HEK293 (cell line): ENCODE measurements around the gene PRRT3.
A peak's percentile ranks its signal among the peaks of the same experiment; 100 is the strongest.

ENCODE experiments used
- CTCF ChIP-seq: fragments of 450-650 bp; formaldehyde crosslinking; IDR thresholded peaks from 2 replicates; pipeline ENCODE4 v1.5.1; 2016; ENCODE audit warnings: missing biosample characterization, missing genetic modification characterization
- GLIS2 ChIP-seq: fragments of 450-650 bp; formaldehyde crosslinking; IDR thresholded peaks from 2 replicates; pipeline ENCODE4 v1.5.1; 2016; ENCODE audit warnings: missing biosample characterization, missing genetic modification characterization
- KLF9 ChIP-seq: fragments of 450-650 bp; formaldehyde crosslinking; IDR thresholded peaks from 2 replicates; pipeline ENCODE4 v1.5.1; 2016; ENCODE audit warnings: missing biosample characterization, missing genetic modification characterization, low read depth
- PRDM6 ChIP-seq: fragments of 450-650 bp; formaldehyde crosslinking; IDR thresholded peaks from 2 replicates; pipeline ENCODE4 v1.5.1; 2017; ENCODE audit warnings: missing biosample characterization, missing genetic modification characterization
- SP2 ChIP-seq: fragments of 450-650 bp; formaldehyde crosslinking; IDR thresholded peaks from 2 replicates; pipeline ENCODE4 v1.5.1; 2016; ENCODE audit warnings: missing biosample characterization, missing genetic modification characterization
- TRIM28 ChIP-seq: IDR thresholded peaks from 2 replicates; pipeline ENCODE4 v1.6.1; 2011; ENCODE audit warnings: low read length, control low read depth, borderline replicate concordance
- ZBTB11 ChIP-seq: fragments of 450-650 bp; formaldehyde crosslinking; conservative IDR thresholded peaks from 2 replicates; pipeline ENCODE4 v1.5.1; 2016; ENCODE audit warnings: low read depth, missing biosample characterization, missing genetic modification characterization
- ZBTB48 ChIP-seq: fragments of 450-650 bp; formaldehyde crosslinking; IDR thresholded peaks from 2 replicates; pipeline ENCODE4 v1.5.1; 2016; ENCODE audit warnings: missing biosample characterization, missing genetic modification characterization
- ZNF112 ChIP-seq: fragments of 450-650 bp; formaldehyde crosslinking; IDR thresholded peaks from 2 replicates; pipeline ENCODE4 v1.5.0; 2017; ENCODE audit warnings: missing biosample characterization, missing genetic modification characterization
- ZNF146 ChIP-seq: fragments of 450-650 bp; formaldehyde crosslinking; IDR thresholded peaks from 2 replicates; pipeline ENCODE4 v1.5.1; 2016; ENCODE audit warnings: missing biosample characterization, missing genetic modification characterization
- ZNF280C ChIP-seq: fragments of 450-650 bp; formaldehyde crosslinking; IDR thresholded peaks from 2 replicates; pipeline ENCODE4 v1.5.1; 2016; ENCODE audit warnings: missing biosample characterization, missing genetic modification characterization
- ZNF311 ChIP-seq: fragments of 450-650 bp; formaldehyde crosslinking; IDR thresholded peaks from 2 replicates; pipeline ENCODE4 v1.5.1; 2017; ENCODE audit warnings: missing biosample characterization, missing genetic modification characterization, borderline replicate concordance
- ZNF324 ChIP-seq: fragments of 450-650 bp; formaldehyde crosslinking; IDR thresholded peaks from 2 replicates; pipeline ENCODE4 v1.5.1; 2016; ENCODE audit warnings: missing biosample characterization, missing genetic modification characterization
- ZNF350 ChIP-seq: fragments of 450-650 bp; formaldehyde crosslinking; IDR thresholded peaks from 2 replicates; pipeline ENCODE4 v1.5.0; 2017; ENCODE audit warnings: missing biosample characterization, mild to moderate bottlenecking, missing genetic modification characterization
- ZNF473 ChIP-seq: fragments of 450-650 bp; formaldehyde crosslinking; IDR thresholded peaks from 2 replicates; pipeline ENCODE4 v1.5.1; 2017; ENCODE audit warnings: missing biosample characterization, missing genetic modification characterization
- ZNF510 ChIP-seq: fragments of 450-650 bp; formaldehyde crosslinking; IDR thresholded peaks from 2 replicates; pipeline ENCODE4 v1.5.1; 2018; ENCODE audit warnings: mild to moderate bottlenecking, missing genetic modification characterization, missing biosample characterization; ENCODE audit not compliant: insufficient replicate concordance
- ZNF514 ChIP-seq: fragments of 450-650 bp; formaldehyde crosslinking; IDR thresholded peaks from 2 replicates; pipeline ENCODE4 v1.5.1; 2016; ENCODE audit warnings: missing biosample characterization, missing genetic modification characterization
- ZNF518A ChIP-seq: fragments of 450-650 bp; formaldehyde crosslinking; conservative IDR thresholded peaks from 2 replicates; pipeline ENCODE4 v1.5.1; 2016; ENCODE audit warnings: low read depth, missing biosample characterization, missing genetic modification characterization
- ZNF600 ChIP-seq: fragments of 450-650 bp; formaldehyde crosslinking; IDR thresholded peaks from 2 replicates; pipeline ENCODE4 v1.5.1; 2016; ENCODE audit warnings: missing biosample characterization, missing genetic modification characterization
- ZNF664 ChIP-seq: fragments of 450-650 bp; formaldehyde crosslinking; IDR thresholded peaks from 2 replicates; pipeline ENCODE4 v1.5.1; 2016; ENCODE audit warnings: missing biosample characterization, missing genetic modification characterization
- ZNF670 ChIP-seq: fragments of 450-650 bp; formaldehyde crosslinking; IDR thresholded peaks from 2 replicates; pipeline ENCODE4 v1.5.1; 2016; ENCODE audit warnings: missing biosample characterization, missing genetic modification characterization, low read depth
- ZNF701 ChIP-seq: fragments of 450-650 bp; formaldehyde crosslinking; IDR thresholded peaks from 2 replicates; pipeline ENCODE4 v1.5.1; 2016; ENCODE audit warnings: missing biosample characterization, missing genetic modification characterization

Gene PRRT3

GRCh38 chr3:9951962-9952805 lies at the start of gene PRRT3 (continued):
- TF ChIP-seq ZNF518A (tag by site-specific recombination) (no peak), TRIM28 (no peak), ZNF350 (tag by site-specific recombination) (no peak), ZNF510 (tag by site-specific recombination) (no peak), ZNF311 (tag by site-specific recombination) (no peak), CTCF (tag by site-specific recombination) (no peak; the same call in 1 of the 2 replicates), ZNF112 (tag by site-specific recombination) (no peak), ZNF670 (no peak), ZBTB48 (tag by site-specific recombination) (peak; percentile 88), PRDM6 (tag by site-specific recombination) (no peak; the same call in 1 of the 2 replicates), ZNF514 (tag by site-specific recombination) (no peak), ZNF600 (0 out of 2 replicates have a peak, but pooled peaks have one; percentile 64), ZNF324 (tag by site-specific recombination) (peak; percentile 66; the same call in 1 of the 2 replicates), ZNF701 (tag by site-specific recombination) (no peak), ZNF146 (no peak), ZNF664 (tag by site-specific recombination) (no peak), ZBTB11 (tag by site-specific recombination) (no peak), SP2 (tag by site-specific recombination) (peak; percentile 45), ZNF280C (no peak), GLIS2 (tag by site-specific recombination) (peak; percentile 94), KLF9 (tag by site-specific recombination) (peak; percentile 53), ZNF473 (no peak)
